ENCODE data around the gene EIPR1. TPM values are rescaled to one million over a fixed set of nuclear protein-coding genes. Genes with fewer than 3 reads are reported as not detected.

EIPR1 gene
- total RNA-seq, 4 donors from 2014 or later: 24.9 to 46.2 (median 36.3) TPM

GRCh38 chr2:3313781-3314375, 63.7 kb downstream of the EIPR1 start:
- H3K27me3 ChIP-seq: no peaks in the 10 kb centered on the region
- DNase-seq (ENCODE audit: low spot score in 2 of 2): no peak
- no peaks in the 10 kb centered on the region for H3K9me3 ChIP-seq
- WGBS, 2 donors: 26 to 33% methylated on average over 16 to 24 of the region's 27 CpGs
- peaks cover 0 to 11% (median 0%) of the 10 kb centered on the region in 4 donors for H3K4me1 ChIP-seq
- TF ChIP-seq POLR2A (IDR thresholded peaks at IDR 0.05): no peak
- TF ChIP-seq CTCF (IDR thresholded peaks at IDR 0.05): no peak
- no peak for TF ChIP-seq EP300 (IDR thresholded peaks at IDR 0.05)
- H3K4me3 ChIP-seq: peak overlapping the region in 1 of 4 donors; percentile 7
- H3K36me3 ChIP-seq: peaks cover 0 to 12% (median 0%) of the 10 kb centered on the region in 3 donors
- peak overlapping the region in 3 of 4 donors; percentile 17 to 70 (median 69) for H3K27ac ChIP-seq

DNA sequence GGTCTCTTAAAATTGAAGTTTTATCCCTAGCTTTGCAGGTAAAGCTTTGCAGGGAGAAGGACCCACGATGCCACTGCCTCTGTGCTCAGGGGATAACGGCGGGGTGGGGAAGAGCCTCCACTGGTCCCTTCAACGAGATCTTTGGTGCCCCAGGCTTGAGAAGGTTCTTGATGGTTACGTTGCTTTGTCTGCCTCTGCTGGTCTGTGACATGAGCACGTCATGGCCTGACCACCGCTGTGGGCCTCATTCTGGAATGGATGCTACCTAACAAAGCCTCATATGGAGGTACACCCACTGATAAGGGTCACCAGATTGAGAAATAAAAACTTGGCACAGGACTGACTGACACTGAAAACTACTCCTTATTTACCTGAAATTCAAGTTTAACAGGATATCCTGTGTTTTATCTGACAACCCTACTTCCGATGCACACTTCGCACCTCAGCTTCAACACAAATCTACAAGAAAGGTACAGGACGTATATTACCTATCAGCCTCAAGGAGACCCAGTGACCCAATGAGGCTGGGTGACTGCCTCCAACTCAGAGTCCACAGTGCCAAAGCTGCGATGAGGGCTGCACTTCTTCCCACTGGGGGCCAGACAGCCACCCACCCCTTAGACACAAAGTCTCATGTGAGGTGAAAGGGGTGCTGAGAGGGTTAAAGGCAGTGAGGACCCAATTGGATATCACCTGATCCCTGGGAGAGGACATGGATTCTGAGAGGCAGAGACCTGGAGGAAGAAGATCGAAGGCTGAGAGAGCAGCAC, 64.9 kb downstream of the EIPR1 start:
- WGBS, 2 donors: 90 to 95% methylated on average over 12 of the region's 12 CpGs
- no peak for DNase-seq (ENCODE audit: low spot score in 2 of 2)
- Histone ChIP-seq H3K27ac (no peak overlapping the region), H3K27me3 (no peaks in the 10 kb centered on the region), H3K4me1 (peaks cover 0 to 11% (median 0%) of the 10 kb centered on the region in 4 donors), H3K9me3 (no peaks in the 10 kb centered on the region), H3K36me3 (peaks cover 0 to 1% (median 0%) of the 10 kb centered on the region in 3 donors), H3K4me3 (no peak overlapping the region)
- TF ChIP-seq CTCF (IDR thresholded peaks at IDR 0.05) (no peak), EP300 (IDR thresholded peaks at IDR 0.05) (no peak), POLR2A (IDR thresholded peaks at IDR 0.05) (no peak)

DNA sequence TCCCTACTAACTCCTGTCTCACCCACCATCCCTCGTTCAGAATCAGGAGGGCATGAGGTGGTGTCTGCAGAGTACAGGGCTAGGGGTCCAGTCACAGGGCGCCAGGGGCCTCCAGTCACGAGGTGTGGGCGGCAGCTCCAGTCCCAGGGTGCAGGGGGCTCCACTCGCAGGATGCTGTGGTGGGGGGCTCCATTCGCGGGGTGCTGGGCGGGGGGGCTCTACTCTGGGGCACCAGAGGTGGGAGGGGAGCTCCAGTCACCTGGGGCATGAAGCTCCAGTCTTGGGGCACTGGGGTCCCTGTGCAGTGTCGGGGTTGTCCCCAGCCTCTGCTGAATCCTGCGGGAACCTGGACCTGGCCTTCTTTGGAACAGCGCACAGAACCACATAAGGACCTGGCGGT, 66.0 kb downstream of the EIPR1 start:
- peaks cover 0 to 11% (median 0%) of the 10 kb centered on the region in 4 donors for H3K4me1 ChIP-seq
- no peaks in the 10 kb centered on the region for H3K27me3 ChIP-seq
- WGBS, 2 donors: 81 to 88% methylated on average over 7 to 11 of the region's 12 CpGs
- no peak overlapping the region for H3K4me3 ChIP-seq
- no peaks in the 10 kb centered on the region for H3K36me3 ChIP-seq
- no peak for TF ChIP-seq EP300 (IDR thresholded peaks at IDR 0.05)
- TF ChIP-seq POLR2A (IDR thresholded peaks at IDR 0.05): no peak
- TF ChIP-seq CTCF (IDR thresholded peaks at IDR 0.05): no peak
- H3K27ac ChIP-seq: no peak overlapping the region
- DNase-seq (ENCODE audit: low spot score in 2 of 2): no peak
- no peaks in the 10 kb centered on the region for H3K9me3 ChIP-seq

DNA sequence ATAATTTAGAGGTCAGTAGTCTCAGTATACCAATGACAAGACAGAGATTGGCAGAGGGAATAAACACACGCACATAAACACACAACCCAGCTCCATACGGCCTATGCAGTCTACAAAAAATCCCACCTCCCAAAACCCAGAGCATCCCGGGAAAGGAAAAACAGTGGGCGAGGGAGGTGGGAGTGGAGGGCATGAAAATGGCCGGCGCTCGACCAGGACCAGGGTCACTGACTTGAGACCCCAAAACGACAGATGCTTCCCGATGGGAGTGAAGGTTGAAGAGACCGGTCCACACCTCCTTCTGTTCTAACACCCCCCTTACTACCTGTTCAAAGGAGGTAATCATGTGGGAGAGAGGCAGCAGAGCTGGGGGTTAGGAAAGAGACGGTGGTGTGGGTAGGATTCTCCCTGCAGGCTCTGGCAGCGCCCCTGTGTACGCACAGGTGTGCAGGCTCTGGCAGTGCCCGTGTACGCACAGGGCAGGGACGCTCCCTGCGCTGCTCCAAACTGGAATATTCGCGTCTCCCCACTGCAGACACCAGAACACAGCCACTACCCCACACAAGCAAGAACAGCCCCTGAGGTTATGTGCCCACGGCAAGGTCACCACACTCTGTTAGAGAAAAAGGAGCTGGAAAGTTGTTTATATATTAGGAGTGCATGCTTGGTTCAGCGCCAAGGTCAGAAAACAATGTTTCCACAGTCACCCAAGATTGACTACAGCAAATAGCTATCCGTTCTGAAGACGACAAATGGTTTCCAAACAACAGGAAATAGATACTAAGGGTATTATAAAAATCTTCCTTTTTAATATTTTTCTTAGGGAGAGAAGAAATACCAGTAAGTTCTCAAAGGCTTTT, 67.9 kb downstream of the EIPR1 start:
- TF ChIP-seq CTCF (IDR thresholded peaks at IDR 0.05): no peak
- TF ChIP-seq POLR2A (IDR thresholded peaks at IDR 0.05): no peak
- TF ChIP-seq EP300 (IDR thresholded peaks at IDR 0.05): no peak
- Histone ChIP-seq H3K9me3 (no peaks in the 10 kb centered on the region), H3K27ac (no peak overlapping the region), H3K27me3 (no peaks in the 10 kb centered on the region), H3K4me3 (no peak overlapping the region), H3K4me1 (peaks cover 0 to 10% (median 0%) of the 10 kb centered on the region in 4 donors), H3K36me3 (no peaks in the 10 kb centered on the region)
- 84 to 85% methylated on average over 23 of the region's 23 CpGs for WGBS, 2 donors
- DNase-seq (ENCODE audit: low spot score in 2 of 2): no peak
